Thyroid gland (tissue), 4 donors: ENCODE data around the gene PCGF3. TPM values are rescaled to one million over a fixed set of nuclear protein-coding genes. Genes with fewer than 3 reads are reported as not detected.
"Not testable (repeated sequence)": the region's sequence is repeated elsewhere in the genome, so short reads cannot be mapped to it uniquely, and the experiment has no call there.

Experiments
- DNase-seq, 2 donors: peaks; one replicate each; pipeline ENCODE4 v3.0.0-alpha.2; 2019
- H3K27ac ChIP-seq, 3 donors: fragments of 200-600 bp; sonication (generic); 1 replicate in 2 of 3; 2 replicates in 1 of 3; pipeline ENCODE4 v1.5.1; 2016 to 2019; ENCODE audit warnings: mild to moderate bottlenecking in 1 of 3, moderate library complexity in 1 of 3
- H3K27me3 ChIP-seq: fragments of 200-600 bp; sonication (generic); one replicate; pipeline ENCODE4 v1.5.1; 2019
- H3K36me3 ChIP-seq, 2 donors: fragments of 200-600 bp; sonication (generic); one replicate each; pipeline ENCODE4 v1.5.1; 2016 to 2019
- H3K4me1 ChIP-seq, 2 donors: fragments of 200-600 bp; sonication (generic); one replicate each; pipeline ENCODE4 v1.5.1; 2017 to 2019
- H3K4me3 ChIP-seq, 3 donors: fragments of 200-600 bp; sonication (generic); replicated peaks in 1 of 3; 1 replicate in 2 of 3; 2 replicates in 1 of 3; pipeline ENCODE4 v1.5.1; 2016; ENCODE audit warnings: mild to moderate bottlenecking in 1 of 3
- H3K9me3 ChIP-seq: fragments of 200-600 bp; sonication (generic); one replicate; pipeline ENCODE4 v1.5.1; 2017
- POLR2A ChIP-seq, 2 donors: fragments of 450-650 bp; IDR thresholded peaks; one replicate each; pipeline ENCODE4 v1.6.1; 2017; ENCODE audit warnings: antibody characterized with exemption in 2 of 2, mild to moderate bottlenecking in 2 of 2, moderate library complexity in 1 of 2
- WGBS, 2 donors: methylation state at CpG; one replicate each; pipeline ENCODE4 v1.1.5; 2017; 5-methylcytosine and 5-hydroxymethylcytosine counted together
- intact Hi-C: fragments of 100-400 bp; cut with DNase I; formaldehyde crosslinking; loops from one replicate; pipeline ENCODE4 v1.15.1; 2023
- total RNA-seq, 4 donors: library from RNA; depleted of rRNA; stranded (reverse); fragments of >200 nt; gene quantifications; one replicate each; pipeline ENCODE4 v1.2.3, GENCODE V29; 2016
- TF ChIP-seq, protein P1 (sequence below), 6 experiments: fragments of 200-600 bp in 3 of 6; fragments of 450-650 bp in 3 of 6; sonication (generic) in 3 of 6; IDR thresholded peaks; one replicate each; pipeline ENCODE4 v1.5.1; 2016 to 2019; ENCODE audit warnings: antibody characterized with exemption in 6 of 6, mild to moderate bottlenecking in 2 of 6, inconsistent platforms in 1 of 6, moderate library complexity in 1 of 6

PCGF3 gene
- total RNA-seq, 4 donors from 2014 or later, result 41.4 to 60.0 (median 50.2) TPM

DNA sequence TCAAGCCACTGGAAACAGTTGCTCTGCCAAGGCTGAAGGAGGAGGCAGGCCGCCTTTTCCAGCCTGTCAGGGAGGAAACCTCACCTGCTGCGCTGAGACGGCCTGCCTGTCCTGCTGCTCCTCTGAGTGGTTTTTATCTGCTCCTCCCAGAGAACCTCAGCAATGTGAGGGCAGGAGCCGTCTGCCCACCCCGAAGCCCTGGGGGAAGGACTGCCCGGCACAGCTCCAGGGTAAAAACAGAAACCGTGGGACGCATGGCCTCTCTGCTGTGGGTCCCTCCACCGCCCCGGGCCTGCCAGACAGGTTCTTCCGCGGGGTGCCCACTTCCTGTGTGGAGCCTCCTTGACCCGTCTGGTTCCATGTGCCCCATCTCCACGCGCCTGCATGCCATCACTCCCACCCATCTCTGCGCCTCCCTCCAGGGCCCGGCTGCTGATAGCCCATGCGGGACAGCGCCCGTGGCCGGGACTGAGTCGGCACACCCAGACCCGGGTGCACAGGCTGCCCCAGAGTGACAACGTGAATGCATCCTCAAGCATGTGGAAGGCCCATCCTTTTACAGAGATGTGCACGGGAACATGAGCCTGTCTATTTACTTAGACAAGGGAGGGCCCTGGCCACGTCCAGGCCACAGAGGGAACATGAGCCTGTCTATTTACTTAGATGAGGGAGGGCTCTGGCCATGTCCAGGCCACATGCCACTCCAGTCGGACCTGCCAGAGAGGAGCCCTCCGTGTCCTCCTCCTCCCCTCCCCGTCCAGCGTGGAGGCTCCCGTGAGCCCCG lies 12.7 kb upstream of the PCGF3 start:
- H3K36me3 ChIP-seq, result no peaks in the 10 kb centered on the region
- TF ChIP-seq POLR2A (IDR thresholded peaks at IDR 0.05), result no peak
- TF ChIP-seq, protein P1, sequence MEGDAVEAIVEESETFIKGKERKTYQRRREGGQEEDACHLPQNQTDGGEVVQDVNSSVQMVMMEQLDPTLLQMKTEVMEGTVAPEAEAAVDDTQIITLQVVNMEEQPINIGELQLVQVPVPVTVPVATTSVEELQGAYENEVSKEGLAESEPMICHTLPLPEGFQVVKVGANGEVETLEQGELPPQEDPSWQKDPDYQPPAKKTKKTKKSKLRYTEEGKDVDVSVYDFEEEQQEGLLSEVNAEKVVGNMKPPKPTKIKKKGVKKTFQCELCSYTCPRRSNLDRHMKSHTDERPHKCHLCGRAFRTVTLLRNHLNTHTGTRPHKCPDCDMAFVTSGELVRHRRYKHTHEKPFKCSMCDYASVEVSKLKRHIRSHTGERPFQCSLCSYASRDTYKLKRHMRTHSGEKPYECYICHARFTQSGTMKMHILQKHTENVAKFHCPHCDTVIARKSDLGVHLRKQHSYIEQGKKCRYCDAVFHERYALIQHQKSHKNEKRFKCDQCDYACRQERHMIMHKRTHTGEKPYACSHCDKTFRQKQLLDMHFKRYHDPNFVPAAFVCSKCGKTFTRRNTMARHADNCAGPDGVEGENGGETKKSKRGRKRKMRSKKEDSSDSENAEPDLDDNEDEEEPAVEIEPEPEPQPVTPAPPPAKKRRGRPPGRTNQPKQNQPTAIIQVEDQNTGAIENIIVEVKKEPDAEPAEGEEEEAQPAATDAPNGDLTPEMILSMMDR (IDR thresholded peaks at IDR 0.05), result no peak
- H3K27ac ChIP-seq, result no peak overlapping the region
- no peaks in the 10 kb centered on the region for H3K9me3 ChIP-seq
- H3K4me3 ChIP-seq, result no peak overlapping the region
- 48 to 59% methylated on average over 20 to 28 of the region's 32 CpGs for WGBS, 2 donors
- H3K27me3 ChIP-seq, result no peaks in the 10 kb centered on the region
- peak; percentile 38 to 53 for DNase-seq
- H3K4me1 ChIP-seq, result peaks cover 17 to 19% of the 10 kb centered on the region in 2 donors
- intact Hi-C loops, result no loop called here

DNA sequence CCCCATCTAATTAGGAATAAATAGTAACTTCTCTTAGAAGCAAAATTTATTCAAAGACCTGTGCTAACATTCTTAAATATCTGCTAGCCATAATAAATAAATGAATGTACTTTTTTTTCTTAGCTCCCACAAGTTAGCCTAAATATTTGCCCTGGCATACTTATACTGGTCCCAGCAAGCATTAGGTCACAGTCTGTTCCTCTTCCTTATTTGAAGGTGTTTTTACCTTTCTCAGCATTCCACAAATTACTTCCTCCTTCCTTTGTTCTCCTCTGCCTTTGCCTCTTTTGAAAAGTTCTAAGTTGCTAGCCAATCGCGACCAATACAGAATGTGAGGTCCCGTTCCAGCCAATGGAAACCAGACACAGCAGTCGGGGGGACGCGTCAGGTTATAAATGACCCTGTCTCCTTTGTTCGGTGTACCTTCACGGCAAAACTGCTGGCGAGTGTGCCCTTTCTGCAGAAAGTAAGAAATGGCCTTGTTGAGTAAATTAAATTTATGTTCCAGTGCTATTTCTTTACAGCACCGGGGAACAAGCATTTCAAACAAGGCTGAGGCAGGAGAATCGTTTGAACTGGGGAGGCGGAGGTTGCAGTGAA lies 11.2 kb upstream of the PCGF3 start:
- H3K27me3 ChIP-seq, H3K36me3 ChIP-seq, H3K27ac ChIP-seq, H3K4me1 ChIP-seq, H3K9me3 ChIP-seq, DNase-seq, intact Hi-C loops, H3K4me3 ChIP-seq: not testable (repeated sequence)
- 87 to 91% methylated on average over 12 of the region's 12 CpGs for WGBS, 2 donors

DNA sequence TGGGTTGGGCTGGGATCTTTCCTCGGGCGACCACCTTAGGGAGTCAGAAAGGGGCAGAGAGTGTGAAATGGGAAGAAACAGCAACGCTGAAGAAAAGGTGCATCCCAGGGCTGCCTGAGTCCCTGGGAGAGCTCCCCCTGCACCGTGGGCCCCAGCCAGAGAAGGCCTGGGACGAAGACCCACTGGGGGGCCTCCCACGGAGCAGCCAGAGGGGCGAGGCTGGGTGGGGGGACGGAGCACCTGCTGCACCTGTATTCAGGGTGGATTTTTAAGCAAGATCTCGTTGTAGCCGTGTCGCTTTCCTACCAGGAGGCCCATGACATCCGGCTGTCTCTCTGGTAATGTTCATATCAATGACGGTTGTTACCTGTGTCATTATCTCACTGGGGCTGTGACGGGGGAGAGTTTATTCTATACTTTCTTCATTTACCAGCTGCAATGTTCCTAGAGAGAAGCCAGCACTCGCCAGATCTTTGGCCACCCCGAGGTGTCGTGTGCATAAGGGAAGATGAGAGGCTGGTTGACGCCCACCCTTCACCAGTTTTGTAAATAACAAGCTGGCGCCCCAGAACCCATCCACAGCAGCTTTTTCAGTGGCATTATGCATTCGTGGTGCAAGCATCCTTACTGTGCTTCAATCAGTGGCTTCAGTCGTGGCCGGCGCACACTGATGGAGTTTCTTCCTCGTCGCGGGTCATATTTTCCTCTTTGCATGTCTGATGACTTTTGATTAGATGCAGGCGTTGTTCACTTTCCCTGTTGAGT lies 5.6 kb upstream of the PCGF3 start:
- Histone ChIP-seq H3K27me3 (no peaks in the 10 kb centered on the region), H3K4me3 (no peak overlapping the region), H3K36me3 (no peaks in the 10 kb centered on the region), H3K9me3 (no peaks in the 10 kb centered on the region), H3K27ac (no peak overlapping the region), H3K4me1 (peaks cover under 1 to 1% of the 10 kb centered on the region in 2 donors)
- intact Hi-C loops, result no loop called here
- 85% methylated on average over 27 of the region's 27 CpGs for WGBS, 2 donors
- TF ChIP-seq, protein P1 (IDR thresholded peaks at IDR 0.05), result no peak
- no peak for TF ChIP-seq POLR2A (IDR thresholded peaks at IDR 0.05)
- DNase-seq, result no peak

DNA sequence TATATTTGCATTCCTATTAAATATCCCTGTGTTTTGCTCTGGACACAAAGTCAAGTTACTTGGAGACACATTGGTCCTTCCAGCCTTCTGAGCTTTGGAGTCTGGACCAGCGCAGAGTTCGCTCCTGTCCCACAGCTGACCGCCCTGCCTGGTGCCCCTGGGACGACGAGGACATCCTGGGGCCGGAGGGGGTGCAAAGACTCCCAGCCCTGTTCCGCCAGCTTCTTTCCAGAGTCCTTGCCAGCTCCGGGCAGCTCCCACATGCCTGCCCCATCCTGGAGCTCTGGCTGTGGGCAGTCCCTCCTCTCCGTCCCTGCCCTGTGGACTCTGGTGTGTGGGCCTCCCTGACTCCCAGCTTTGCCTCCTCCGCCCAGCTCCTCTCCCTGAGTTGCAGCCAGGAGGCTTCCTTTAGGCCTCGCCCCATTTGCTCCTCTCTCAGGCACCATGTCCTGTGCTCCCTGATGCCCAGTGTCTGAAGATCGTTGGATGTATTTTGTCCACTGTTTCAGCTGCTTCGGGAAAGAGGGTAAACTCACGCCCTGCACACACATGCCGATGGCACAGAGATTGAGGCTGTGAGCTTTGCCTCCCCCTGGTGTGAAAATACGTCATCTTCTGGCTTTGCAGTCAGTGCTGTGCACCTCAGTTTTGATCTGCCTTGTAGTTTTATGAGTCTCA lies 4.9 kb upstream of the PCGF3 start:
- intact Hi-C loops, result no loop called here
- Histone ChIP-seq H3K4me1 (peaks cover 4 to 5% of the 10 kb centered on the region in 2 donors), H3K27me3 (no peaks in the 10 kb centered on the region), H3K9me3 (no peaks in the 10 kb centered on the region), H3K4me3 (no peak overlapping the region), H3K27ac (no peak overlapping the region), H3K36me3 (no peaks in the 10 kb centered on the region)
- TF ChIP-seq, protein P1 (IDR thresholded peaks at IDR 0.05), result no peak
- 80 to 84% methylated on average over 16 of the region's 16 CpGs for WGBS, 2 donors
- DNase-seq, result no peak

DNA sequence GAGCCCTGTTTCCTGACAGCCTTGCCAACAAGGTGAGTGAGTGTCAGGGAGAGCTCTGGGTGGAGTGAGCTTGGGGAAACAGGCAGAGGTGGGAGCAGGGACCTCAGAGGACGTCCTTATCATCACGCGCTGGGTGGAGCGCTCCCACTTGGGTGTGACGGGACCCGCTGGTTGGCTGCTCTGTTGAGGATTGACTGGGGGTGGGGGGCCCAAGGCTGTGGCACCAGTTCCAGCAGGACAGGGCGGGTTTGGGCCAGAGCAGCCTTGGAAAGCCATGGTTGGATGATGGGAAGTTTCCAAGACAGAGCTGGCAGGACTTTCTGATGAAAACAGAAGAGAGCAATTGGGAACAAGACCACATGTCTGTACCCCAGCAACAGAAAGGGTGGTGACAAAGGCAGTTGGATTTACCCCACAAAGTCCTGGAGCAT lies 3.0 kb upstream of the PCGF3 start:
- no peaks in the 10 kb centered on the region for H3K36me3 ChIP-seq
- intact Hi-C loops, result no loop called here
- WGBS, 2 donors, result 44 to 45% methylated on average over 7 of the region's 7 CpGs

More for the DNA sequence above, 3.0 kb upstream of the PCGF3 start:
- peak; percentile 78 to 81 for DNase-seq
- H3K27ac ChIP-seq, result no peak overlapping the region
- no peaks in the 10 kb centered on the region for H3K27me3 ChIP-seq
- H3K9me3 ChIP-seq, result no peaks in the 10 kb centered on the region
- H3K4me3 ChIP-seq, result no peak overlapping the region
- no peak for TF ChIP-seq POLR2A (IDR thresholded peaks at IDR 0.05)
- TF ChIP-seq, protein P1 (IDR thresholded peaks at IDR 0.05), result no peak
- H3K4me1 ChIP-seq, result peaks cover 11 to 12% of the 10 kb centered on the region in 2 donors
